ENCODE results near the gene SLC27A6. TPM values are rescaled to one million over a fixed set of nuclear protein-coding genes. Genes with fewer than 3 reads are reported as not detected.
"Not testable (repeated sequence)": the region's sequence is repeated elsewhere in the genome, so short reads cannot be mapped to it uniquely, and the experiment has no call there.

Gene SLC27A6
- total and polyA plus RNA-seq, 2 donors (not counting 1 experiment from before 2014, with no cell fraction given) = 0.08 to 0.17 TPM

GRCh38 chr5:129031886-129032683 lies 66.8 kb downstream of the SLC27A6 start:
- TF ChIP-seq, protein P1, sequence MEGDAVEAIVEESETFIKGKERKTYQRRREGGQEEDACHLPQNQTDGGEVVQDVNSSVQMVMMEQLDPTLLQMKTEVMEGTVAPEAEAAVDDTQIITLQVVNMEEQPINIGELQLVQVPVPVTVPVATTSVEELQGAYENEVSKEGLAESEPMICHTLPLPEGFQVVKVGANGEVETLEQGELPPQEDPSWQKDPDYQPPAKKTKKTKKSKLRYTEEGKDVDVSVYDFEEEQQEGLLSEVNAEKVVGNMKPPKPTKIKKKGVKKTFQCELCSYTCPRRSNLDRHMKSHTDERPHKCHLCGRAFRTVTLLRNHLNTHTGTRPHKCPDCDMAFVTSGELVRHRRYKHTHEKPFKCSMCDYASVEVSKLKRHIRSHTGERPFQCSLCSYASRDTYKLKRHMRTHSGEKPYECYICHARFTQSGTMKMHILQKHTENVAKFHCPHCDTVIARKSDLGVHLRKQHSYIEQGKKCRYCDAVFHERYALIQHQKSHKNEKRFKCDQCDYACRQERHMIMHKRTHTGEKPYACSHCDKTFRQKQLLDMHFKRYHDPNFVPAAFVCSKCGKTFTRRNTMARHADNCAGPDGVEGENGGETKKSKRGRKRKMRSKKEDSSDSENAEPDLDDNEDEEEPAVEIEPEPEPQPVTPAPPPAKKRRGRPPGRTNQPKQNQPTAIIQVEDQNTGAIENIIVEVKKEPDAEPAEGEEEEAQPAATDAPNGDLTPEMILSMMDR (conservative IDR thresholded peaks at IDR 0.05 in 1 of 2, IDR thresholded peaks at IDR 0.05 in 1 of 2; ENCODE audit: low read depth in 1 of 2, low read length in 2 of 2) = no peak
- TF ChIP-seq EZH2 (IDR thresholded peaks at IDR 0.05; ENCODE audit: low read length, missing control alignments) = no peak
- Histone ChIP-seq H3K79me2 (ENCODE audit: control insufficient read depth, insufficient read depth, low read length) (no peaks in the 10 kb centered on the region), H3K27ac (ENCODE audit: insufficient read depth, low read length) (no peak overlapping the region), H3K4me2 (ENCODE audit: extremely low read depth, insufficient read depth, low read length) (no peak overlapping the region), H3K9me3 (ENCODE audit: control insufficient read depth, insufficient read depth, low read depth, low read length) (no peaks in the 10 kb centered on the region), H3K4me3 (replicated peaks in 1 of 4; ENCODE audit: control extremely low read depth in 1 of 4, insufficient read depth in 1 of 4, low read depth in 3 of 4, low read length in 4 of 4) (no peak overlapping the region), H4K20me1 (ENCODE audit: control insufficient read depth, extremely low read depth, insufficient read depth, low read length) (no peaks in the 10 kb centered on the region), H3K9ac (ENCODE audit: insufficient read depth, low read length) (no peak overlapping the region), H3K27me3 (ENCODE audit: control insufficient read depth, insufficient read depth, low read length) (no peaks in the 10 kb centered on the region), H2AFZ (ENCODE audit: low read length) (no peak overlapping the region), H3K4me1 (ENCODE audit: control insufficient read depth, extremely low read depth, insufficient read depth, low read length) (no peaks in the 10 kb centered on the region), H3K36me3 (ENCODE audit: control insufficient read depth, insufficient read depth, low read length) (no peaks in the 10 kb centered on the region)
- no peak for DNase-seq (ENCODE audit: low read depth in 2 of 2)

DNA sequence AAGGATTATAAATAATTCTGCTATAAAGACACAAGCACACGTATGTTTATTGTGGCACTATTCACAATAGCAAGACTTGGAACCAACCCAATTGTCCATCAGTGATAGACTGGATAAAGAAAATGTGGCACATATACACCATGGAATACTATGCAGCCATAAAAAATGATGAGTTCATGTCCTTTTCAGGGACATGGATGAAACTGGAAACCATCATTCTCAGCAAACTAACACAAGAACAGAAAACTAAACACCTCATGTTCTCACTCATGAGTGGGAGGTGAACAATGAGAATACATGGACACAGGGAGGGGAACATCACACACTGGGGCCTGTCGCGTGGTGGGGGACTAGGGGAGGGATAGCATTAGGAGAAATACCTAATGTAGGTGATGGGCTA lies 71.0 kb downstream of the SLC27A6 start:
- not testable (repeated sequence) for H2AFZ ChIP-seq (ENCODE audit: low read length); H4K20me1 ChIP-seq (ENCODE audit: control insufficient read depth, extremely low read depth, insufficient read depth, low read length); H3K9me3 ChIP-seq (ENCODE audit: control insufficient read depth, insufficient read depth, low read depth, low read length); H3K79me2 ChIP-seq (ENCODE audit: control insufficient read depth, insufficient read depth, low read length); DNase-seq (ENCODE audit: low read depth in 2 of 2); H3K4me2 ChIP-seq (ENCODE audit: extremely low read depth, insufficient read depth, low read length); H3K4me1 ChIP-seq (ENCODE audit: control insufficient read depth, extremely low read depth, insufficient read depth, low read length); H3K36me3 ChIP-seq (ENCODE audit: control insufficient read depth, insufficient read depth, low read length); H3K27ac ChIP-seq (ENCODE audit: insufficient read depth, low read length); H3K9ac ChIP-seq (ENCODE audit: insufficient read depth, low read length); H3K27me3 ChIP-seq (ENCODE audit: control insufficient read depth, insufficient read depth, low read length); H3K4me3 ChIP-seq (replicated peaks in 1 of 4; ENCODE audit: control extremely low read depth in 1 of 4, insufficient read depth in 1 of 4, low read depth in 3 of 4, low read length in 4 of 4)

DNA sequence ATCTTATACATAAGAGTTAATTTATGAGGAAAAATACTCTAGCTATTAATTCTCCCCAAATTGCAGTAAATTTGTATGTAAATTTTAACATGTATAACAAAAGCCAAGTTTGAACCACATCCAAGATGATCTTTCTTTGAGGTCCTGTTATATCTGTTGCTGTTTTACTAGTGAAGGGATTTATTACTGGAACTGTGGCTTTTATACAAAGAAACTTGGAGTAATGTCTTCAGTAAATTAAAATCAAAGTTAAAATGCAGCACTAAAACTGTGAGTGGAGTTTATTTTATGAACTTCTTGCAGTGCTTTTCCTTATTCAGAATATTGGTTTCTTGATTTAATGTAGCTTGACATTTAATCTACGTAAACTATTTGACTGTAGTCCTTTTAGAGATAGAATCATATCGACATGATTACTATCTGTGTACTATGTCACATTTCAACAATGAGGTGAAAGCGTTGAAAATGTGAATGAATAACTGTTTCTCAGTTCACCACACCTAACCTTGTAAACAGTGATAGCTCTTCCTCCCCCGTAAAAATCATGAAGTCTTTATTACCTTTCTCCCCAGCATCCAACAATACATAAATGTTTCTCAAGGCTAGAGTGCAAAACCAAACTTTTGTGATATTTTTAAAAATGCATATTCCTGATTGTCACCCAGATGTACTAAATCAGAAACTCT lies 76.1 kb downstream of the SLC27A6 start:
- H3K79me2 ChIP-seq (ENCODE audit: control insufficient read depth, insufficient read depth, low read length) = no peaks in the 10 kb centered on the region
- no peaks in the 10 kb centered on the region for H4K20me1 ChIP-seq (ENCODE audit: control insufficient read depth, extremely low read depth, insufficient read depth, low read length)
- H3K4me1 ChIP-seq (ENCODE audit: control insufficient read depth, extremely low read depth, insufficient read depth, low read length) = no peaks in the 10 kb centered on the region
- H3K27ac ChIP-seq (ENCODE audit: insufficient read depth, low read length) = no peak overlapping the region
- DNase-seq (ENCODE audit: low read depth in 2 of 2) = no peak
- no peak overlapping the region for H3K9ac ChIP-seq (ENCODE audit: insufficient read depth, low read length)
- no peaks in the 10 kb centered on the region for H3K27me3 ChIP-seq (ENCODE audit: control insufficient read depth, insufficient read depth, low read length)
- TF ChIP-seq, protein P1 (conservative IDR thresholded peaks at IDR 0.05 in 1 of 2, IDR thresholded peaks at IDR 0.05 in 1 of 2; ENCODE audit: low read depth in 1 of 2, low read length in 2 of 2) = no peak
- TF ChIP-seq EZH2 (IDR thresholded peaks at IDR 0.05; ENCODE audit: low read length, missing control alignments) = no peak
- H3K4me3 ChIP-seq (replicated peaks in 1 of 4; ENCODE audit: control extremely low read depth in 1 of 4, insufficient read depth in 1 of 4, low read depth in 3 of 4, low read length in 4 of 4) = no peak overlapping the region
- H3K9me3 ChIP-seq (ENCODE audit: control insufficient read depth, insufficient read depth, low read depth, low read length) = no peaks in the 10 kb centered on the region
- no peak overlapping the region for H3K4me2 ChIP-seq (ENCODE audit: extremely low read depth, insufficient read depth, low read length)
- H2AFZ ChIP-seq (ENCODE audit: low read length) = no peak overlapping the region
- no peaks in the 10 kb centered on the region for H3K36me3 ChIP-seq (ENCODE audit: control insufficient read depth, insufficient read depth, low read length)

All from fibroblast of lung (primary cell).